Esophagus muscularis mucosa (tissue), 4 donors: ENCODE results near the gene C8G. TPM values are rescaled to one million over a fixed set of nuclear protein-coding genes. Genes with fewer than 3 reads are reported as not detected.
A peak's percentile ranks its signal among the peaks of the same experiment; 100 is the strongest.

Experiments
- DNase-seq: peaks from one replicate; pipeline ENCODE4 v3.0.0-alpha.2; 2017; ENCODE audit errors: extremely low spot score
- H3K27ac ChIP-seq, 4 donors: fragments of 200-600 bp; sonication (generic); replicated peaks in 1 of 4; 1 replicate in 3 of 4; 2 replicates in 1 of 4; pipeline ENCODE4 v1.5.1; 2016 to 2019; ENCODE audit warnings: mild to moderate bottlenecking in 1 of 4
- H3K27me3 ChIP-seq, 4 donors: fragments of 200-600 bp; sonication (generic); one replicate each; pipeline versions ENCODE4 v1.5.1 to v1.6.0; 2016 to 2019
- H3K36me3 ChIP-seq, 4 donors: fragments of 200-600 bp; sonication (generic); one replicate each; pipeline ENCODE4 v1.5.1; 2016 to 2019
- H3K4me1 ChIP-seq, 4 donors: fragments of 200-600 bp; sonication (generic); one replicate each; pipeline ENCODE4 v1.5.1; 2016 to 2019
- H3K4me3 ChIP-seq, 4 donors: fragments of 200-600 bp; sonication (generic); 1 replicate in 2 of 4; 2 replicates in 2 of 4; pipeline ENCODE4 v1.5.1; 2016 to 2019; ENCODE audit warnings: mild to moderate bottlenecking in 4 of 4, moderate library complexity in 1 of 4
- H3K9me3 ChIP-seq, 4 donors: fragments of 200-600 bp; sonication (generic); 1 replicate in 3 of 4; 2 replicates in 1 of 4; pipeline ENCODE4 v1.5.1; 2016 to 2019
- EP300 ChIP-seq: sonication (generic); formaldehyde crosslinking; IDR thresholded peaks from one replicate; pipeline ENCODE4 v1.6.1; 2017; ENCODE audit warnings: antibody characterized with exemption
- POLR2A ChIP-seq: fragments of 450-650 bp; IDR thresholded peaks from one replicate; pipeline ENCODE4 v1.6.1; 2017; ENCODE audit warnings: antibody characterized with exemption, moderate library complexity, mild to moderate bottlenecking, low read depth
- POLR2AphosphoS5 ChIP-seq, 2 donors: sonication (generic); formaldehyde crosslinking; IDR thresholded peaks; one replicate each; pipeline ENCODE4 v1.6.1; 2017; ENCODE audit warnings: antibody characterized with exemption in 2 of 2
- WGBS: methylation state at CpG from one replicate; pipeline ENCODE4 v1.1.5; 2018; 5-methylcytosine and 5-hydroxymethylcytosine counted together
- intact Hi-C: fragments of 100-400 bp; cut with DNase I; formaldehyde crosslinking; loops from one replicate; pipeline ENCODE4 v1.15.1; 2023
- total RNA-seq, 4 donors: library from RNA; depleted of rRNA; stranded (reverse); fragments of >200 nt; gene quantifications; one replicate each; pipeline versions ENCODE4 v1.1.0 to v1.2.1, GENCODE V29; 2016
- TF ChIP-seq, protein P1 (sequence below), 3 experiments: fragments of 200-600 bp in 2 of 3; fragments of 450-650 bp in 1 of 3; sonication (generic) in 2 of 3; IDR thresholded peaks; one replicate each; pipeline ENCODE4 v1.5.1; 2017 to 2019; ENCODE audit warnings: antibody characterized with exemption in 3 of 3, mild to moderate bottlenecking in 2 of 3, moderate library complexity in 1 of 3

Gene C8G
- total RNA-seq, 4 donors from 2014 or later = not detected

DNA sequence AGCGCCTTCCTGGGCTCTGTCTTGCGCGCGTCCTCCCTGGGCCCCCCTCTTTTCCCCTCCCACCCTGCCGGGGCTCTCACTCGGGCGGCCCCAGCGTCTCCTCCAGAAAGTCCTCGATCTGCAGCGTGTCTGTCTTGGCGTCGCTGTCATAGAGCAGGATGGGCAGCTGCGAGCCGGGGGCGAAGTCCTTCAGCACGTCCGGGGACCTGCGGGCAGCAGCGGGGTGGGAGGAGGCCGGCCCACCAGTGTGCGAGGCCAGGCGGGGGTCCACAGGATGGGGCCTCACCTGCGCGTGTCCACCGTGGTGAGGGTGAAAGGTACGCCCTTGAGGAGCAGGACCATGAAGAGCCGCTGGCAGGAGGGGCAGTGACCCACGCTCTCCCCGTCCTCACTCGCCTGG lies 50.3 kb downstream of the C8G start:
- intact Hi-C loops = no loop called here
- Histone ChIP-seq H3K4me3 (peak overlapping the region in 3 of 4 donors; percentile 4 to 38 (median 10)), H3K9me3 (no peaks in the 10 kb centered on the region), H3K27me3 (peaks cover 0 to 60% (median 14%) of the 10 kb centered on the region in 4 donors), H3K27ac (no peak overlapping the region), H3K36me3 (peaks cover 4 to 18% (median 14%) of the 10 kb centered on the region in 4 donors), H3K4me1 (peaks cover 32 to 57% (median 48%) of the 10 kb centered on the region in 4 donors)
- TF ChIP-seq POLR2AphosphoS5 (IDR thresholded peaks at IDR 0.05) (no peak), EP300 (no peak), POLR2A (no peak)
- TF ChIP-seq, protein P1, sequence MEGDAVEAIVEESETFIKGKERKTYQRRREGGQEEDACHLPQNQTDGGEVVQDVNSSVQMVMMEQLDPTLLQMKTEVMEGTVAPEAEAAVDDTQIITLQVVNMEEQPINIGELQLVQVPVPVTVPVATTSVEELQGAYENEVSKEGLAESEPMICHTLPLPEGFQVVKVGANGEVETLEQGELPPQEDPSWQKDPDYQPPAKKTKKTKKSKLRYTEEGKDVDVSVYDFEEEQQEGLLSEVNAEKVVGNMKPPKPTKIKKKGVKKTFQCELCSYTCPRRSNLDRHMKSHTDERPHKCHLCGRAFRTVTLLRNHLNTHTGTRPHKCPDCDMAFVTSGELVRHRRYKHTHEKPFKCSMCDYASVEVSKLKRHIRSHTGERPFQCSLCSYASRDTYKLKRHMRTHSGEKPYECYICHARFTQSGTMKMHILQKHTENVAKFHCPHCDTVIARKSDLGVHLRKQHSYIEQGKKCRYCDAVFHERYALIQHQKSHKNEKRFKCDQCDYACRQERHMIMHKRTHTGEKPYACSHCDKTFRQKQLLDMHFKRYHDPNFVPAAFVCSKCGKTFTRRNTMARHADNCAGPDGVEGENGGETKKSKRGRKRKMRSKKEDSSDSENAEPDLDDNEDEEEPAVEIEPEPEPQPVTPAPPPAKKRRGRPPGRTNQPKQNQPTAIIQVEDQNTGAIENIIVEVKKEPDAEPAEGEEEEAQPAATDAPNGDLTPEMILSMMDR (IDR thresholded peaks at IDR 0.05) = no peak
- 40% methylated on average over 20 of the region's 30 CpGs for WGBS
- no peak for DNase-seq

DNA sequence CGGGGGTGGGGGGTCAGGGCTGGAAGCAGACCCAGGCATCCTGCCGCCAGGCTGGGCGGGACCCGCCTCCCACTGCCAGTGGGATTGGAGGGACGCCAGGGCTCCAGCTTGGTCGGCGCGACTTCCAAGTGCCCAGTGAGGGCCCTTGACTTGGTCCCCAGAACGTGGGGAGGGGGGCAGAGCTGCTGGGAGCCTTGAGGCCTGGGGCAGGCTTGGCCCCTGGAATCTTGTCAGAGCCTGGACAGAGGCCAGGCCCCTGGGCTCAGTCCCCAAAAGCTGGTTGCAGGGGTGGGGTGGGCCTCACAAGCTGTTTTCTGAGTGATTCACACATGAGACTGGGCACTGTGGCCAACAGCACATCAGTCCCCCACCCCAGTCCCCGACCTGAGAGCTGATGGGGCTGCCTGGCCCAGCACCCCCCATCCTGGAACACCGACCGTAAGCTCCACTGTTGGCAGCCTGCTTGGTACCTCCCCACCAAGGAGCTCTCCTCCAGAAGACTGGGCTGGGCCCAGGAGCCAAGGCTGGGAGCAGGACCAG lies 50.8 kb downstream of the C8G start:
- peaks cover 0 to 60% (median 14%) of the 10 kb centered on the region in 4 donors for H3K27me3 ChIP-seq
- no peak overlapping the region for H3K27ac ChIP-seq
- peak overlapping the region in 3 of 4 donors; percentile 10 to 38 (median 12) for H3K4me3 ChIP-seq
- DNase-seq = no peak
- peaks cover 32 to 57% (median 48%) of the 10 kb centered on the region in 4 donors for H3K4me1 ChIP-seq
- TF ChIP-seq, protein P1 (IDR thresholded peaks at IDR 0.05) = no peak
- TF ChIP-seq POLR2AphosphoS5 (IDR thresholded peaks at IDR 0.05) (no peak), POLR2A (no peak), EP300 (no peak)
- H3K9me3 ChIP-seq = no peaks in the 10 kb centered on the region
- H3K36me3 ChIP-seq = peaks cover 4 to 18% (median 14%) of the 10 kb centered on the region in 4 donors
- 22% methylated on average over 6 of the region's 12 CpGs for WGBS
- intact Hi-C loops = no loop called here

Other genes starting within 250 kb of the C8G start
- 10 to 100 TPM in 3 of 4 donors, 1 to 10 TPM in 1; 6.6 to 27.8 (median 21.5) TPM for gene DIPK1B, start 232.7 kb upstream of the C8G start, total RNA-seq
- gene LCN10, start 202.3 kb upstream of the C8G start, total RNA-seq = 10 to 100 TPM in 2 of 4 donors, 1 to 10 TPM in 2; 7.0 to 12.6 (median 9.8) TPM
- 10 to 100 TPM; 12.5 to 32.0 (median 23.9) TPM for gene LCN6, start 196.7 kb upstream of the C8G start, total RNA-seq
- not detected for gene LCN8, start 187.0 kb upstream of the C8G start, total RNA-seq
- not detected for gene LCN15, start 180.7 kb upstream of the C8G start, total RNA-seq
- gene TMEM141, start 153.9 kb upstream of the C8G start, total RNA-seq = 10 to 100 TPM; 27.9 to 48.7 (median 31.5) TPM
- 1 to 10 TPM in 2 of 4 donors, under 1 TPM in 2; 0.33 to 2.5 (median 1.4) TPM for gene CCDC183, start 148.9 kb upstream of the C8G start, total RNA-seq
- 100 to 1,000 TPM in 1 of 4 donors, 10 to 100 TPM in 3; 56.3 to 110 (median 83.0) TPM for gene RABL6, start 137.3 kb upstream of the C8G start, total RNA-seq
- 10 to 100 TPM in 3 of 4 donors, 1 to 10 TPM in 1; 3.3 to 14.0 (median 11.4) TPM for gene AJM1, start 102.8 kb upstream of the C8G start, total RNA-seq
- gene PHPT1, start 95.8 kb upstream of the C8G start, total RNA-seq = 10 to 100 TPM; 43.4 to 84.1 (median 53.9) TPM
- gene MAMDC4, start 92.9 kb upstream of the C8G start, total RNA-seq = 1 to 10 TPM; 1.7 to 4.7 (median 2.1) TPM
- gene EDF1, start 78.9 kb upstream of the C8G start, total RNA-seq = 100 to 1,000 TPM; 233 to 283 (median 247) TPM
- gene TRAF2, start 58.7 kb upstream of the C8G start, total RNA-seq = 10 to 100 TPM in 2 of 4 donors, 1 to 10 TPM in 2; 6.6 to 15.5 (median 12.4) TPM
- 100 to 1,000 TPM; 238 to 303 (median 267) TPM for gene FBXW5, start 505 bp upstream of the C8G start, total RNA-seq
- gene LCN12, start 7.0 kb downstream of the C8G start, total RNA-seq = not detected
- gene PTGDS, start 32.3 kb downstream of the C8G start, total RNA-seq = 10 to 100 TPM; 10.4 to 77.9 (median 51.6) TPM
- under 1 TPM in 3 of 4 donors, not detected in 1; 0.11 to 0.42 (median 0.39) TPM for gene LCNL1, start 37.8 kb downstream of the C8G start, total RNA-seq
- gene PAXX, start 47.2 kb downstream of the C8G start, total RNA-seq = 10 to 100 TPM; 28.8 to 39.9 (median 37.8) TPM
- gene CLIC3, start 51.3 kb downstream of the C8G start, total RNA-seq = 1 to 10 TPM in 2 of 4 donors, not detected in 2; 1.4 to 2.5 TPM
- gene ABCA2, start 83.0 kb downstream of the C8G start, total RNA-seq = 10 to 100 TPM; 17.4 to 30.9 (median 21.6) TPM
- under 1 TPM in 2 of 4 donors, not detected in 2; 0.32 to 0.83 TPM for gene FUT7, start 86.8 kb downstream of the C8G start, total RNA-seq
- 100 to 1,000 TPM in 2 of 4 donors, 10 to 100 TPM in 2; 45.3 to 119 (median 91.5) TPM for gene NPDC1, start 100.9 kb downstream of the C8G start, total RNA-seq
- 1 to 10 TPM in 2 of 4 donors, under 1 TPM in 2; 0.42 to 1.2 (median 1.0) TPM for gene ENTPD2, start 108.8 kb downstream of the C8G start, total RNA-seq
- under 1 TPM in 3 of 4 donors, not detected in 1; 0.17 to 0.40 (median 0.26) TPM for gene SAPCD2, start 125.3 kb downstream of the C8G start, total RNA-seq
- 1 to 10 TPM; 3.6 to 5.8 (median 5.0) TPM for gene UAP1L1, start 132.3 kb downstream of the C8G start, total RNA-seq
- gene MAN1B1, start 141.7 kb downstream of the C8G start, total RNA-seq = 10 to 100 TPM; 22.4 to 36.6 (median 27.0) TPM
- gene DPP7, start 169.5 kb downstream of the C8G start, total RNA-seq = 100 to 1,000 TPM in 2 of 4 donors, 10 to 100 TPM in 2; 90.1 to 121 (median 104) TPM
- gene GRIN1, start 193.9 kb downstream of the C8G start, total RNA-seq = under 1 TPM in 3 of 4 donors, not detected in 1; 0.11 to 0.50 (median 0.19) TPM
- not detected for gene LRRC26, start 224.8 kb downstream of the C8G start, total RNA-seq
- not detected for gene TMEM210, start 226.8 kb downstream of the C8G start, total RNA-seq
- 10 to 100 TPM; 18.7 to 28.7 (median 25.1) TPM for gene ANAPC2, start 243.3 kb downstream of the C8G start, total RNA-seq
- gene SSNA1, start 243.4 kb downstream of the C8G start, total RNA-seq = 10 to 100 TPM; 58.2 to 99.5 (median 76.7) TPM